Measurements from ENCODE around the gene ADSS2. TPM values are rescaled to one million over a fixed set of nuclear protein-coding genes. Genes with fewer than 3 reads are reported as not detected.

ADSS2 gene
- 72.4 to 82.8 TPM (median 73.4 TPM) in 3 replicates for total RNA-seq (2021)
- percentile 94 among the genes with signal in this experiment for Bru-seq, nascent RNA
- long read RNA-seq, experiment 1, transcript ADSS-201 (13 exons, 2,780 nt) = major isoform, 387 of 440 reads
- long read RNA-seq, experiment 1, partial matches to known transcripts = 28 of 440 reads
- long read RNA-seq, experiment 1, other reads (novel, unspliced or antisense) = 24 of 440 reads
- long read RNA-seq, experiment 2, transcript ADSS-201 (13 exons, 2,780 nt) = major isoform, 105 of 153 reads
- long read RNA-seq, experiment 2, partial matches to known transcripts = 16 of 153 reads
- long read RNA-seq, experiment 2, other reads (novel, unspliced or antisense) = 32 of 153 reads
- long read RNA-seq, experiment 3, transcript ADSS-201 (13 exons, 2,780 nt) = major isoform, 186 of 196 reads
- long read RNA-seq, experiment 3, partial matches to known transcripts = 7 of 196 reads
- long read RNA-seq, experiment 3, other reads (novel, unspliced or antisense) = 3 of 196 reads

- CTCF ChIA-PET = no interaction called here
- no peak for ATAC-seq
- H3K27ac Mint-ChIP-seq = peak within 1 kb of the TSS; percentile 93
- TF ChIP-seq NR1H2 (CRISPR knock-in tag; IDR thresholded peaks at IDR 0.05) = no peak
- TF ChIP-seq KAT7 (CRISPR knock-in tag; IDR thresholded peaks at IDR 0.05; ENCODE audit: borderline replicate concordance) = 0 out of 2 replicates have a peak, but pooled peaks have one; percentile 79
- peak; percentile 45; the same call in 1 of the 2 replicates for TF ChIP-seq FOXK1 (CRISPR knock-in tag; IDR thresholded peaks at IDR 0.05)
- no peak for TF ChIP-seq USF2 (CRISPR knock-in tag; IDR thresholded peaks at IDR 0.05)
- 0 out of 2 replicates have a peak, but pooled peaks have one; percentile 41 for TF ChIP-seq ERG (CRISPR knock-in tag; IDR thresholded peaks at IDR 0.05)
- no peak for TF ChIP-seq NFATC4 (CRISPR knock-in tag; IDR thresholded peaks at IDR 0.05)
- no peak for TF ChIP-seq CREM (CRISPR knock-in tag; IDR thresholded peaks at IDR 0.05)
- TF ChIP-seq SMAD3 (CRISPR knock-in tag; IDR thresholded peaks at IDR 0.05; ENCODE audit: borderline replicate concordance) = peak; percentile 33; the same call in 1 of the 2 replicates
- no peak for TF ChIP-seq ZNF121 (CRISPR knock-in tag; IDR thresholded peaks at IDR 0.05)
- no peak for TF ChIP-seq GRHL2 (CRISPR knock-in tag; IDR thresholded peaks at IDR 0.05; ENCODE audit: insufficient replicate concordance, severe bottlenecking)
- TF ChIP-seq ATF2 (CRISPR knock-in tag; IDR thresholded peaks at IDR 0.05; ENCODE audit: borderline replicate concordance, low read depth) = no peak
- no peak for TF ChIP-seq SOX15 (CRISPR knock-in tag; IDR thresholded peaks at IDR 0.05)
- TF ChIP-seq ETV6 (CRISPR knock-in tag; IDR thresholded peaks at IDR 0.05) = peak; percentile 69
- TF ChIP-seq ZNF425 (CRISPR knock-in tag; conservative IDR thresholded peaks at IDR 0.05) = no peak
- no peak for TF ChIP-seq CTCF (IDR thresholded peaks at IDR 0.05)
- TF ChIP-seq IRF2 (CRISPR knock-in tag; IDR thresholded peaks at IDR 0.05; ENCODE audit: borderline replicate concordance, low read depth) = no peak
- TF ChIP-seq ZNF512 (CRISPR knock-in tag; IDR thresholded peaks at IDR 0.05; ENCODE audit: borderline replicate concordance) = no peak
- peak; percentile 74; the same call in 1 of the 2 replicates for TF ChIP-seq FOXP4 (CRISPR knock-in tag; IDR thresholded peaks at IDR 0.05)
- TF ChIP-seq PRRX2 (CRISPR knock-in tag; IDR thresholded peaks at IDR 0.05) = no peak
- 0 out of 2 replicates have a peak, but pooled peaks have one; percentile 41 for TF ChIP-seq ZNF416 (CRISPR knock-in tag; IDR thresholded peaks at IDR 0.05)
These were observed at the start of gene ADSS2 for GRCh38 chr1:244451539-244451950. TSS of gene ADSS2 (minus strand) at chr1:244451909. CDS start at chr1:244451817, 92 bp downstream.

More at GRCh38 chr1:244451539-244451950, at the start of gene ADSS2:
- DNase-seq (ENCODE audit: low spot score) = no peak
- H3K4me1 Mint-ChIP-seq = peaks cover 77% of the 10 kb centered on the region
- POLR2A ChIA-PET = interaction anchor here (1.3 kb wide), 1 partner anchor 10 kb away, joined by 6 read pairs; the partner anchor contains the start of gene CATSPERE
- H3K36me3 Mint-ChIP-seq = peaks cover 3% of the 10 kb centered on the region; the same call in 1 of the 2 replicates
- no peaks in the 10 kb centered on the region for H3K9me3 Mint-ChIP-seq
- no peaks in the 10 kb centered on the region for H3K27me3 Mint-ChIP-seq (ENCODE audit: low read depth)
- peak within 1 kb of the TSS; percentile 90 for H3K4me3 Mint-ChIP-seq
